ENCODE measurements around the gene PTPRK.

The PTPRK gene

DNA sequence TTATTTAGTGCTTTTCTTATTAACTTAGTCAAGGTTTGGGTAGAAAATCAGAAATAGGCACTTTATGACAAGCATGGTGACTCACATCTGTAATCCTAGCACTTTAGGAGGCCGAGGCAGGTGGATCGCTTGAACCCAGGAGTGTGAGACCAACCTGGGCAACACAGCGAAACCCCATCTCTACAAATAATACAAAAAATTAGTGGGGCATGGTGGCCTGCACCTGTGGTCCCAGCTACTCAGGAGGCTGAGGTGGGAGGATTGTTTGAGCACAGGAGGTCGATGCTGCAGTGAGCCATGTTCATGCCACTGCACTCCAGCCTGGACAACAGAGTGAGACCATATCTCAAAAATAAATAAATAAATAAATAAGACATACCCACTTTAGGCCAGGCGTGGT, 568.2 kb downstream of the PTPRK start:
- Histone ChIP-seq H3K36me3 (no peaks in the 10 kb centered on the region), H3K27me3 (no peaks in the 10 kb centered on the region), H3K9me3 (no peaks in the 10 kb centered on the region), H3K4me1 (no peaks in the 10 kb centered on the region), H3K4me3 (ENCODE audit: low read depth, low read length) (no peak overlapping the region)
- TF ChIP-seq, protein P1, sequence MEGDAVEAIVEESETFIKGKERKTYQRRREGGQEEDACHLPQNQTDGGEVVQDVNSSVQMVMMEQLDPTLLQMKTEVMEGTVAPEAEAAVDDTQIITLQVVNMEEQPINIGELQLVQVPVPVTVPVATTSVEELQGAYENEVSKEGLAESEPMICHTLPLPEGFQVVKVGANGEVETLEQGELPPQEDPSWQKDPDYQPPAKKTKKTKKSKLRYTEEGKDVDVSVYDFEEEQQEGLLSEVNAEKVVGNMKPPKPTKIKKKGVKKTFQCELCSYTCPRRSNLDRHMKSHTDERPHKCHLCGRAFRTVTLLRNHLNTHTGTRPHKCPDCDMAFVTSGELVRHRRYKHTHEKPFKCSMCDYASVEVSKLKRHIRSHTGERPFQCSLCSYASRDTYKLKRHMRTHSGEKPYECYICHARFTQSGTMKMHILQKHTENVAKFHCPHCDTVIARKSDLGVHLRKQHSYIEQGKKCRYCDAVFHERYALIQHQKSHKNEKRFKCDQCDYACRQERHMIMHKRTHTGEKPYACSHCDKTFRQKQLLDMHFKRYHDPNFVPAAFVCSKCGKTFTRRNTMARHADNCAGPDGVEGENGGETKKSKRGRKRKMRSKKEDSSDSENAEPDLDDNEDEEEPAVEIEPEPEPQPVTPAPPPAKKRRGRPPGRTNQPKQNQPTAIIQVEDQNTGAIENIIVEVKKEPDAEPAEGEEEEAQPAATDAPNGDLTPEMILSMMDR (IDR thresholded peaks at IDR 0.05; ENCODE audit: low read depth, low read length) = no peak
- no peak for DNase-seq

DNA sequence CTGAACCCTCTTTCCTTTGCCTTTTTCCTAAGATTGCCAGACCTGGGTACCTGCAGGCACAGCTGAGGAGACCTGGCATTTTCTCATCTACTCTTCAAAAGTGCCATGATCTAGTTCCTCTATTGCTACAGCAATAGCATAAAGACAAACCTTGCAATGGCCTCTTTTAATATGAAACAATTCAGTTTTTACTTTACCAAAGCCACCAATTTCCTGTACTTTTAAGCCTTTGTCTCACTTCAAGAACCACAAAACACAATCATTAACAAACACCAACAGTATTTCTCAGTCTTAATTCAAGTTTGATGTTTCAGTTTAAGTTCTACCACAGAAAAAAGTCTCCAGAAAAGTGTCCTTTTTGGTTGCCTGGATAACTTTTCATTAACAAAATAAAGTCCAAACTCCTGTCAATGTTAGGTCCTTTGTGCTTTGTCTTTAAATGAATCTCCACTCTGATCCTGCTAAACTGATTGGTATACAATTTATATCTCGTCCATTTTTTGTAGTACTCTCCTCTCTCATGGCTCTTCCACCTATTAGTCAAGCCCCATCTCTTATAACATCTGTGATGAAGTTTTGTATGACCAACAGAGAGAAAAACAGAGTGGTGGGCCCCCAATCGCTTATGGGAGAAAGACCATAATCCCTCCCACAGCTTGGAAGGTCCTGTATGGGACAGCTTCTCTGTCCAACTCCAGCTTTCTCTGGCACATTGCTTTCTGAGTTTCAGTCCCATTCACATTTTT, 569.1 kb downstream of the PTPRK start:
- H3K36me3 ChIP-seq = no peaks in the 10 kb centered on the region
- DNase-seq = no peak
- no peaks in the 10 kb centered on the region for H3K4me1 ChIP-seq
- TF ChIP-seq, protein P1 (IDR thresholded peaks at IDR 0.05; ENCODE audit: low read depth, low read length) = no peak
- H3K9me3 ChIP-seq = no peaks in the 10 kb centered on the region
- H3K27me3 ChIP-seq = no peaks in the 10 kb centered on the region
- no peak overlapping the region for H3K4me3 ChIP-seq (ENCODE audit: low read depth, low read length)

DNA sequence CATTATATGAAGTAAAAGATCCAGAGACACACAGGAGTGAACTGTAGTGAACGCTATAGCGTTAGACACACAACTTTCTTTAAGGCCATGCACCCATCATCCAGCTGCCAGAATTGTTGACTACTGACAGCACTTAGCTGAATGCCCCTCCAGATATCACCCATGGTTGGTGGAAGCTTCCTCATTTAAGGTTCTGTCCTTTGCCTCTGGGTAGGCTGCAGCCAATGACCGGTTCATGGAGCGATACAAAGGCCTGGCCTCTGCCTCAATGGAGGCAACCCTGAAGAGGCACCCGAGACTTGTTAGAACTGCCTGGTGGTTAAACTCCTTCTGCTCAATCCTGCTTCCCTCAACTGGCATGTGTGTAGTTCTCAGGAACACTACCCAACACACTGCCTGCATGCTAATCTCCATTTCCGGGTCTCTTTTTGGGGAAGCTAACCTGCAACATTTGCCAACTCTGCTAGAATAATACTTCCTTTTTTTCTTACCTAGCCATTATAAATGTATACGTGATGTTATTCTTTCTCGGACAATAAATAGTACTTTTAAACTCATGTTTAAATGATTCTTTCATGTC, 569.7 kb downstream of the PTPRK start:
- no peaks in the 10 kb centered on the region for H3K4me1 ChIP-seq
- no peaks in the 10 kb centered on the region for H3K9me3 ChIP-seq
- TF ChIP-seq, protein P1 (IDR thresholded peaks at IDR 0.05; ENCODE audit: low read depth, low read length) = no peak

DNA sequence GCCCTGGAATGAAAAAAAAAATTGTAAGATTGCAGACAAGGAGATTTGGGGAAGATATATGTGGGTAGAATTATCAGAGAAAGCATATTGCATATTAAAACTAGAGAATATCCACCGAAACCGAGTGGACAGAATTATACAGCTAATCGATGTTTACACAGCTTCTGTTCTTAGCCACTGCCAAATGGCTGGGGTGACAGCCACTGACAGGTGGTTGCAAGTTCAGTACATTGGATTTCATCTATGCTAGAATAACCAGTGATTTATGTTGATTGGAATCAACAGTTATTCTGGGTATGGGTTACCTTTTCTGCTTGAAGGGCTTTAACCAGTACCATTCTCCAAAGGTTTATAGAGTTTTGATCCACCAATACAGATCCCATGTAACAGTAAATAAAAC, 571.1 kb downstream of the PTPRK start:
- Histone ChIP-seq H3K4me3 (ENCODE audit: low read depth, low read length) (no peak overlapping the region), H3K9me3 (no peaks in the 10 kb centered on the region), H3K36me3 (no peaks in the 10 kb centered on the region), H3K27me3 (no peaks in the 10 kb centered on the region), H3K4me1 (no peaks in the 10 kb centered on the region)
- no peak for DNase-seq
- TF ChIP-seq, protein P1 (IDR thresholded peaks at IDR 0.05; ENCODE audit: low read depth, low read length) = no peak

More for the DNA sequence above, 569.7 kb downstream of the PTPRK start:
- DNase-seq = no peak
- no peaks in the 10 kb centered on the region for H3K27me3 ChIP-seq
- H3K36me3 ChIP-seq = no peaks in the 10 kb centered on the region
- H3K4me3 ChIP-seq (ENCODE audit: low read depth, low read length) = no peak overlapping the region

DNA sequence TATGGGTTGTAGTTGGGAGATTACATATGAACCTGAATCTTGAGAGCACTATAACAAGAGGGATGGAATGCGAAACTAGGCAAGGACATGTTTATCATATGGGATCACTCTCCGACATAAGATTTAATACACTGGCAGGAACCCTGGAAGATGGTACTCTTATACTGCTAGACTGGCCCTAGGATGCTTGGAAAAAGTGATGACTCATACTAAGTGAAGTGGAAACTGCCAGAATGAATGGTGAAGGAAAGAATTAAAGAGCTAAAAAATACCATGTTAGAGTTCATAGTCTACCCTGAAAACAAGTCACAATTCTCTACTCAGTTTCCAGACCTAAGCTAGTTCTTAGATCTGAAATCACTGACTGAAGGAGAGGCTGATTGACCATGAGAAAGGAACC, 574.0 kb downstream of the PTPRK start:
- no peak for DNase-seq
- TF ChIP-seq, protein P1 (IDR thresholded peaks at IDR 0.05; ENCODE audit: low read depth, low read length) = no peak
- Histone ChIP-seq H3K4me3 (ENCODE audit: low read depth, low read length) (no peak overlapping the region), H3K9me3 (no peaks in the 10 kb centered on the region), H3K36me3 (no peaks in the 10 kb centered on the region), H3K4me1 (no peaks in the 10 kb centered on the region), H3K27me3 (no peaks in the 10 kb centered on the region)

DNA sequence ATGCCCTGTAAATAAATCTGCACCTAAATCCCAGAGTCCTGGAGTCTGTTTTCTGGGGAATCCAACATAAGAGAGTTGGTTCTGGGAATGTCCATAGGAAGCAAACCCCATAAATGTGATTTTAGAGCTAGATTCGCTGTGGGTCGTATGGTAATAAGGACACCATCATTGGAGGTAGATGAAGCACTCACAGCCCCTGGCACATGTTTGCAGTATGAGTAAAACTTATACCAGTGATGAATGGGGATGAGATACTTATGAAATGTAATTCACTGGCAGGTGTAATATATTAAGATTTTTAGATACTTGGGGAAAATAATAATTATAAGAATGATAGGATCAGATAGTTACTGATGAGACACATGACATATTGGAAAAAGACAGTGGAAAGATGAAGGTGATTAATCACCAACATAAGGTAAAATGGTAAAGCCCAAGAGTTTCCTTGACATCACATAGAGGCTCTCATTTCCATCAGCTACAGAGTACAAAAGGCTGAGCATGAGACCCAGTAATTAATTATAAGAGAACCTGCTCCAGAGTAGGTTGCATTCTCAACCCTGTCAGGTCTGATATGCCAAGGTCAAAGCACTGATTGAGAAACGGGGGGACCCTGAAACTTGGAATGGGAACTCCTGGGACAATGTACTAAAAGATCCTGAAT, 574.8 kb downstream of the PTPRK start:
- Histone ChIP-seq H3K27me3 (no peaks in the 10 kb centered on the region), H3K4me3 (ENCODE audit: low read depth, low read length) (no peak overlapping the region), H3K9me3 (no peaks in the 10 kb centered on the region), H3K4me1 (no peaks in the 10 kb centered on the region), H3K36me3 (no peaks in the 10 kb centered on the region)
- TF ChIP-seq, protein P1 (IDR thresholded peaks at IDR 0.05; ENCODE audit: low read depth, low read length) = no peak
- DNase-seq = no peak

All from BE2C (cell line).